Choroid plexus epithelial cell (primary cell): Measurements from ENCODE around the gene PDLIM5.

Source experiments
- DNase-seq: peaks from one replicate; pipeline ENCODE4 v3.0.0-alpha.2; 2010; ENCODE audit warnings: low read depth
- H3K4me3 ChIP-seq: 2 replicates; pipeline ENCODE4 v1.5.1; 2011; ENCODE audit warnings: low read depth, mild to moderate bottlenecking, control low read depth, low read length, moderate library complexity
- TF ChIP-seq, protein P1 (sequence below): conservative IDR thresholded peaks from 2 replicates; pipeline ENCODE4 v1.5.1; 2011; ENCODE audit warnings: low read depth, mild to moderate bottlenecking, control low read depth, inconsistent platforms, low read length, moderate library complexity

The PDLIM5 gene

DNA sequence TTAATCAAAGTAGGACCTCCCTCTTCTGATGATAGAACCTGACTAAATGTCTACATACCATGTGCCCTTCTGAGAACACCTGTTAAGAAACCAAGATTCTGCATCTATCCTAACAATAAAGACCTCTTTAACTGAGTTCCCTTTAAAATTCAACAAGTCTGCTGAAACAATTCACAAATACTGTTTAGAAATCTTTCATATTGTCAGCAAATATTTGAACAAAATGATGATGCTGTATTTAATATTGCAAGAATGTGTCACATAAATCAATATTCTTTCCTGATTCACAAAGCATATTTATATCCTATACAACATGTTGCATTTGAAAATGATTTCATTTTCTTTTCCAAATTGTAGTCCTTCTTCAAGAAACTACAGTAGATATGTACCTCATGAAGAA is 246.4 kb downstream of the PDLIM5 start:
- DNase-seq: no peak
- no peak overlapping the region for H3K4me3 ChIP-seq
- TF ChIP-seq, protein P1, sequence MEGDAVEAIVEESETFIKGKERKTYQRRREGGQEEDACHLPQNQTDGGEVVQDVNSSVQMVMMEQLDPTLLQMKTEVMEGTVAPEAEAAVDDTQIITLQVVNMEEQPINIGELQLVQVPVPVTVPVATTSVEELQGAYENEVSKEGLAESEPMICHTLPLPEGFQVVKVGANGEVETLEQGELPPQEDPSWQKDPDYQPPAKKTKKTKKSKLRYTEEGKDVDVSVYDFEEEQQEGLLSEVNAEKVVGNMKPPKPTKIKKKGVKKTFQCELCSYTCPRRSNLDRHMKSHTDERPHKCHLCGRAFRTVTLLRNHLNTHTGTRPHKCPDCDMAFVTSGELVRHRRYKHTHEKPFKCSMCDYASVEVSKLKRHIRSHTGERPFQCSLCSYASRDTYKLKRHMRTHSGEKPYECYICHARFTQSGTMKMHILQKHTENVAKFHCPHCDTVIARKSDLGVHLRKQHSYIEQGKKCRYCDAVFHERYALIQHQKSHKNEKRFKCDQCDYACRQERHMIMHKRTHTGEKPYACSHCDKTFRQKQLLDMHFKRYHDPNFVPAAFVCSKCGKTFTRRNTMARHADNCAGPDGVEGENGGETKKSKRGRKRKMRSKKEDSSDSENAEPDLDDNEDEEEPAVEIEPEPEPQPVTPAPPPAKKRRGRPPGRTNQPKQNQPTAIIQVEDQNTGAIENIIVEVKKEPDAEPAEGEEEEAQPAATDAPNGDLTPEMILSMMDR: no peak

DNA sequence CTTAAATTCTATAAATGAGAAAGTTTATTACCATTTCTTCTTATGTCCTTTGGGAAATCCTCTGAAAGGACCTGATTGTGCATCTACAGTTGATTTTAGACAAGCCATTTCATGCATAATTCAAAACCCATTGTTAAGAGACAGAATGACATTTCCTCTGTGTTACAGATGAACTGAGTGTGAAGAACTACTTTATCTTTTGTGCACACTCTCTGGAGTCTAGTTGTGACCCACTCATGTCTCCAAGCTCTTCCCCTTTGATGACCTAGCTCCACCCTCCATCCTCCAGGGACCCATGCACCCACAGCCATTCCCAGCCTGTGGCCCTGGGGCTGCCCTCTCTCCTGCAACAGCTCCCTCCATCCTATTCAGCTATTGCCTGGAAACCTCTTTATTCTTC is 248.6 kb downstream of the PDLIM5 start:
- no peak for DNase-seq
- TF ChIP-seq, protein P1: no peak
- no peak overlapping the region for H3K4me3 ChIP-seq

DNA sequence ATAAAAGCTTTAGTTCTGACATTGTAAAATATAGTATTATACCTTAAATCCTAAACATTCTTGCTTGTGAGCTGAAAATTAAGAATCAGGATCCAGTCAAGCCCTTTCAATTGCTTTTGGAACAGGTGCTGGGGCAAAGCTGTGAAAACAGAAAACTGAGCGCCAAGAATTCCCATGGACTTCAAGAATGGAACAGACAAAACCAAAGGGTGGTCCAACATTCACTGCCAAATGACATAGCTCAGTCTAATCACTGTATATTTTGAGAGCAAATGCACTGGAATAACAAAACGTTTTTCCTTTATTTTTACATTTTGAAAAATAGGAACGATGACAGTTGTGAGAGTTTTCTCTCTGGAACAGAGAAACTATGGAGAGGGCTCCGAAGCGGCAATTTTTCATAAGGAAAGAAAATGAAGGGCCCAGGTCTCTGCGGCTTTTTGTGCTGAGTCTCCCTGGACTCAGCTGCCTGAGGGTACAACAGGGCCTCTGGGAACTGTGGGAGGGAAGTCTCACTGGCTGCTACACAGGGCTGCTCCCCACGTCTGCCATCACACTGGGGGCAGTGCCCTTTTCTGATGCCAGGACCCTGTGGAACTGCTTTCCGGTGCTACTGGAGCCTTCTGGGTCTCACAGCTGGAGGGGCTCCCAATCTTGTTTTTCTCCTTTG is 250.0 kb downstream of the PDLIM5 start:
- peak overlapping the region; percentile 23 for H3K4me3 ChIP-seq
- TF ChIP-seq, protein P1: no peak
- no peak for DNase-seq

DNA sequence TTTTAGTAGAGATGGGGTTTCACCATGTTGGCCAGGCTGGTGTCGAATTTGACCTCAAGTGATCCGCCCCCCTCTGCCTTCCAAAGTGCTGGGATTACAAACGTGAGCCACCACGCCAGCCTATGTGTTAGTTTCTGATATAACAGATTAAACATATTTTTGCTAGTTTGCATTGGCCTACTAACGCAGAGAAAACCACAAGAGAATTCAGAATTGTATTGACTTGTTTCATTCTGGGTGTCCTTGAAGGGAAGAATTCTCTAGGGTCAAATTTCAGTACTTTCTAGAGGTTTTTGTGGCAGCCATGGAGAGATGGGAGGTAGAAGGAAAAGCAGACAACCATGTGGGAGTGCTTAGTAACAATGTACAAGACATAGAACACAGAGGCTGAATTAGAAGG is 259.9 kb downstream of the PDLIM5 start:
- DNase-seq: peak; percentile 18
- TF ChIP-seq, protein P1: no peak
- no peak overlapping the region for H3K4me3 ChIP-seq

DNA sequence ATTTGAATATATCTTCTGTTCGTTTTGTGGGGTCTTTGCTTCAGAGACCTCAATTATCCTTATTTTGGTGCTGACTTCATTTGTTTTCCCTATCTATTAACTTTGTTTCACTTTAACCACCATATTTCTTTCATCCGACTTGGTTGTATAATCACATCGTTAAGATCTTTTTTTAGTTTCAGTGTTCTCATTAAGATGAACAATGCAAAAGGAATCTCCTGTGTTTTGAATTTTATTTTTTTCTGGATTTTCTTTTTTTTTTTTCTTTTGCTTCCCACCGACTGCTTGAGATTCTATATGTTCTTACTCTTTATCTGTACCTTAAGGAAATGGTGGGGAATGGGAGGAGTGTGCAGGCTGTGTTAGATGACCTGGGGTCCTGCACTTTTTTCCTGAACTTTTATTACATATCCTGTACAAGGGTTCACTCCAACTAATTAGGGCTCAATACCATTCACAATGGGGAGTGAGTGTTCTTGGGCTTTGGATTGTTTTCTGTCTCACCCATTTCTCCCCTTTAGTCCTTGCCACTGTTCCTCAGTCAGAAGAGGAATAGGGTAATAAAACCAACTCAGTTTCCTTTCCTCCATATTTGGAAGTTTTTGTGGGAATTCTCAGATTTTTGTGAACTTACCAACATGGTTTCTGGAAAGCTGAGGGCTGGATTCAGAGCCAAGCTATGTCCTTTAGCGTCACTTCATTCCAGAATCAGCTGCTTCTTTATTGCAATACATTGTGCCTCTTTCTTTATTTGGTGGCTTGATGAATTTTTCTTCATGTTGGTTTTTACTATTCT is 262.8 kb downstream of the PDLIM5 start:
- DNase-seq: no peak
- TF ChIP-seq, protein P1: no peak
- H3K4me3 ChIP-seq: no peak overlapping the region

DNA sequence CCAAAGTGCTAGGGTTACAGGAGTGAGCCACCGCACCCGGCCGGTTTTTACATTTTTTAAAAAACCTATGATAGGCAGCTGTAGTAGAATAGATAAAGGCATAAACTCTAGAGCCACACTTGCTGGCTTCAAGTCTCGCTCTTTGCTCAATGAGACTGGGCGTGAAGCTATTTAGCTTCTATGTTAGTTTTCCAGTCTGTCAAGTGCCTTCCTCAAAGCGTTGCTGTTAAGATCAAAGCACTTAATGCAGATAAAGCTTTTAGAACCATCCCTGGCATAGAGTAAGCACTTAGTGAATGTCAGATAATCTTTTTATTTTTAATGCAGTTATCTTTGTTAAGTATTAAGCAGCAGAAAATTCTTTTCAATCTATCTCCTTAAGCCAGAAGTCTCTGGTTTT is 264.0 kb downstream of the PDLIM5 start:
- TF ChIP-seq, protein P1: no peak
- no peak overlapping the region for H3K4me3 ChIP-seq
- no peak for DNase-seq
